Stimulated activated CD4-positive, alpha-beta T cell treated with anti-CD3 and anti-CD28 coated beads, Interleukin-1b, Interleukin-23, amount 100 ng/mL, for 1 hour (primary cell): ENCODE data around the gene NCF2.

Experiments
- DNase-seq, 2 donors: peaks; one replicate each; pipeline ENCODE4 v3.0.0-alpha.2; 2020; ENCODE audit warnings: low read depth in 2 of 2

The NCF2 gene

GRCh38 chr1:183552891-183553290, 37.4 kb downstream of the NCF2 start:
- DNase-seq, result no peak

- no peak for DNase-seq
Measured at GRCh38 chr1:183552441-183552840, 37.8 kb downstream of the NCF2 start.

DNA sequence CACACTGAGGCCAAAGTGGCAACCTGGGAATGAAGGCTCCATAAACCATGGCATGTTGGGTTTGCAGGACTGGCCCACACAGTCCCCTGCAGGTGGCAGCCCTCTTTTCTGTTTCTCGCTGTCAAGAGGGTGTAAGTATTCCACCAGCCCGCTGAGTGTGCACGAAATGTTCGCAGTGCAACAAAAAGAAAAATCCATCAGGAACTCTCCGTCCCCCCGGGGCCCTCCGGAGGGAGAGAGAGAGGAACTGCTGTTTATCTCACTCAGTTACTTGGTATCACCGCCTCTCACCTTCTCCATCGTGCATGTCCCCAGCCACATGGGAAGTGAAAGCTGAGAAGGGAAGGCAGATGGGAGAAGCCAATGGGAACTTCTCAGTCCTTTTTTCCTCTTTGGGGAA, 38.3 kb downstream of the NCF2 start:
- DNase-seq, result no peak

DNA sequence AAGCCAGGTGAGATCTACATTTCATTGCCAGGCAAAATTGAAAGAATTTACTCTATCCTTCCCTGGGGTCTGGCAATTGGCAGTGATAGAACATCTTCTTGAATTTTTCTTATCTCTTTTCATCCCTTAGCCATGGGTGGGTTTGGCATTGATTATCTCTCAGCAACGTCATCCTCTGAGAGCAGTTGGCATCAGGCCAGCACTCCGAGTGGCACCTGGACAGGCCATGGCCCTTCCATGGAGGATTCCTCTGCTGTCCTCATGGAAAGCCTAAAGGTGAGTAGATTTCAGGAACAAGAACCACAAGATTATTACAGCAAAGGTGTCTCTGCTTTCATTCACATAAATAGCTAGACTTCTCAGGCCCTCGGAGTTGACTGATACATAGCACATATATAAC, 39.3 kb downstream of the NCF2 start:
- no peak for DNase-seq

- DNase-seq, result no peak
Measured at GRCh38 chr1:183548116-183548515, 42.1 kb downstream of the NCF2 start.

DNA sequence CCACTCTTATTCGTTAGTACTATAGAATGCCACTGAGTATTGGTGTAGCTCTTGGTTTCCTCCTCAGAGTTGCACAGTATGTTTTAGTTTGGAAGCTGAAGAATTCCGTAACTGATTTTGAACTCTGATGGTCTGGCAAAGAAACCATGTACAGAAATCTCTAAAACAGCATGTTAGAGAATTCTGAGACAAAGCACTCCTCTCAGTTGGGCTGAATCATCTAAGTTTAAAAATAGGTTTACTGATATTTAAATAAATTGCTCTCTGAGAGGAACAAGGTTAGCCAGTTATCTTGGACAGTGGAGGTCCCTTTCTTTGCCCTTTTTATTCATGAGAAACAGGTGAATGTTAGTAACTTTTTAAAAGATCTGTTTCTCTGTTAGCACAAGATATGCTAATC, 43.8 kb downstream of the NCF2 start:
- DNase-seq, result no peak

- DNase-seq, result no peak
Measured at GRCh38 chr1:183544598-183545297, 45.5 kb downstream of the NCF2 start.

DNA sequence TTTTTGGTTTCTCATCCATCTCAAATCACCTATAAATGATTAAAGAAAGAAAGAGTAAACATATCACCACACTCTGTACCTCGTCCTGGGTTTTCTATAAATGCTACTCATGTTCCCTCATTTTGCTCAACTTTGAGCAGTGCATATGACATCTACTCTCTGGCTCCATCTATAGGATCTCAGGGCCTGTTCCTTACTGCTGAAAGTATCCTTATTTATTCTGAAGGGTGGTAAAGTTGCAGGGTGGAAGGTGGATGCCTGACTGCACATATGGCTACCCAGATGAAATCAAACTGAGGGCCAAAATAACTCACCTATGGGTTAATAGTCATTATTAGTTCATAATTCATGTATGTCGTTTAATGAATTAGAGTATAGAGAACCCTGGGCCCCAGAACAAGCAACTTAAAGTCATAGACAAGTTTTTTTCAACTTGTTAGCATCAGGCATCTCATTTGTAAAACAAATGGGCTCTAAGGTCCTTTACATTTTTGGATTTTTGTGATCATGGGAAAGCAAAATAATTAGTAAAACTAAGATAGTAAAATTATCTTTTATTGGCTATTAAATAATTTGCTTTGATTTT, 46.5 kb downstream of the NCF2 start:
- no peak for DNase-seq

DNA sequence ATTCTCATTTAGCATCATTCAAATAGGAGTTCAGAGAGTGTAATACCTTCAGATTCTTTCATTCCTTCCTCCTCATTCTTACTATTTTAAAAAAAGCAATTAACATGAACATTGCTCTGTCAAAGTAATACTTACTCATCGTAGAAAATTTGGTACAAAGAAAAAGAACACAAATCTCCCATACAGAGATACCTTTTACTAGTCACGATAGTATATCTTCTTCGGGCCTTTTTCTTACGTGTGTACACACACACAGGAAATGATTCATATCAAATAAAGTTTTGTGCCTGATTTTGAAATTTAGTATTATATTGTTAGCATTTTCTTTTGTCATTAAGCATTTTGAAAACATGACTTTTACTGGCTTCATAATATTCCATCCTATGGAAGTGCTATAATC, 52.9 kb downstream of the NCF2 start:
- DNase-seq, result no peak

DNA sequence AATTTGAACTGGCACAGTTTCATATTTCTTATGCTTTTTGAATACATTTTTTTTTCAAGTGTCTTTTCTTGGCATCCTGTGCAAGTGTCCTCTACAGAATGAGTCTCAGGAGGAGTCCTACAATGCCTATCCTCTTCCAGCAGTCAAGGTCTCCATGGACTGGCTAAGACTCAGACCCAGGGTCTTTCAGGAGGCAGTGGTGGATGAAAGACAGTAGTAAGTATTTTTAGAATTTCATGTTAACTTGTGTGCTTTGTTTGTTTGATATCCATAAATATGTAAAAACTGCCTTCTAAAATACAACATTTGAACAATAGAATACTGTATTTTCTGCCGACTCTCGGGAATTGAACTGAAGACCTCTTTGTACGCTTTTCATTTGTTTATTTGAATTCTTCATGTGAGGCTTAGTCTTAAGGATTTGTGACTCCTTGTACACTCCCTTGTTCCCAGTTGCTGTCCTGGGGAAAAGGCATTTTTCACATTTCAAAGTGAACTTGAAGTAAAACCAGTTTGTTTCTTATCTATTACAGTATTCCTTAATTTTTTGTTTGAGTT, 56.6 kb downstream of the NCF2 start:
- no peak for DNase-seq

DNA sequence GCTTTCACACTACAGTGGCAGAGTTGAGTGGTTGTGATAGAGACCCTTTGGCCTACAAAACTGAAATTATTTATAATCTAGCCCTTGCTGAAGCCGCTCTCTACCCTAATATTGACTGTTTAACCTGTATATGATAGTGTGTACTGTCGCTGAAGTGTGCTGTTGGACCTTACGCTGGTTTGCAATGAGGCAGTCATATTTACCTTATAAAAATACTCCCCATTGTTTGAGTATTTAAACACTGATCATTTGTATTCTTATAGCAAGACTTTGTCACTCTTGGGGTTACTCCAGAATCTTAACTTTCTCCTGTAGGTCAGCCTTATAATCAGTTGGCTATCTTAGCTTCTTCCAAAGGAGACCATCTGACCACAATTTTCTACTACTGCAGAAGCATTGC, 61.7 kb downstream of the NCF2 start:
- no peak for DNase-seq

DNA sequence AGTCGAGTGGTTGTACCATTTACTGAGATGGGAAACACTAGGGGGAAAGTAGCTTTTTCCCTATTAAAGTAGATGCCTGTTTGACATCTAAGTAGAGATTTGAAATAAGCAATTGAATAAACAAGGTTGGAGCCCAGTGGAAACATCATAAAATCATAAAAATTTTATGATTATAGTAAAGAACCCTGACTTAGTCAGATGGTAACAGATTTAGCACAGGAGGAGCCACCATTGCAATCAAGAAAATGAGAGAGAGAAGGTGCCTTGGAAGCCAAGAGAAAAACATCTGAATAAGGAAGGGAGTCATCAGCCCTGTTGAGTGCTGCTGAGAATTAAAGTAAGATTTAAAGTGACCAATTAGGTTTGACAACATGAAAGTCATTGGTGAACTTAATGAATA, 68.2 kb downstream of the NCF2 start:
- DNase-seq, result no peak

GRCh38 chr1:183520379-183520778, 69.9 kb downstream of the NCF2 start:
- no peak for DNase-seq

DNA sequence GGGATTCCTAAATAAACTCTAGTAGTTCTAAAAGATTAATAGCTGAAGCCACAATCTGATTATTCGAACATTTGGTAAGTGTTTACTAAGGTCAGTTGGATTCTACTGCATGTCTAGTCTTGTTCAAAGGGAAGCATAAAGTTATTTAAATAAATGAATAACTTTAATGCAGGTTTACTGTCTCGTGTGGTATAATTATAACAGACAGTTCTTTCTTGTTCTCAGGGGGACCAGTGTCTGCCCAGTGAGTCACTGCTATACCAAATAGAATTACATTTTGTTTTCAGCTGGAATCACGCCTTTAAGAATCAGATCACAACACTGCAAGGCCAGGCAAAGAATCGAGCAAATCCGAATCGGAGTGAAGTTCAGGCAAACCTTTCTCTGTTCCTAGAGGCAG, 72.9 kb downstream of the NCF2 start:
- DNase-seq, result no peak

DNA sequence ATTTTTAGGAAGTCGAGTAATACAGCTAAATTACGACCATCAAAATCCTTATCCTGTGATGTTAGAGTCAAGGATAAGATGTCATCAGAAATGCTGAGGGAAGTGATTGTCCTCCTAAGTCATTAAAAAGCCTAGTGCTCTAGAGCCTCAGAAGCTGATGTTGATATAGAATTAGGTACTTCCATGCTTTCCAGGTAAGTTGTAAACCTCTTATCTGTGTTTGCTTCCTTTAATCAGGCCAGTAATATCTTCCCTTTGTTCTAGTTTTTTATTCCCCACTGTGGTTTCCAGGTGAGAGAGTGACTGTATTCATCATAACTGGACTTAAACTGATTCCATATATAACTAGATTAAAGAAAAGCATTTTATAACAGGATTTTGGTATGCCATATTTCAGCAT, 73.5 kb downstream of the NCF2 start:
- no peak for DNase-seq

DNA sequence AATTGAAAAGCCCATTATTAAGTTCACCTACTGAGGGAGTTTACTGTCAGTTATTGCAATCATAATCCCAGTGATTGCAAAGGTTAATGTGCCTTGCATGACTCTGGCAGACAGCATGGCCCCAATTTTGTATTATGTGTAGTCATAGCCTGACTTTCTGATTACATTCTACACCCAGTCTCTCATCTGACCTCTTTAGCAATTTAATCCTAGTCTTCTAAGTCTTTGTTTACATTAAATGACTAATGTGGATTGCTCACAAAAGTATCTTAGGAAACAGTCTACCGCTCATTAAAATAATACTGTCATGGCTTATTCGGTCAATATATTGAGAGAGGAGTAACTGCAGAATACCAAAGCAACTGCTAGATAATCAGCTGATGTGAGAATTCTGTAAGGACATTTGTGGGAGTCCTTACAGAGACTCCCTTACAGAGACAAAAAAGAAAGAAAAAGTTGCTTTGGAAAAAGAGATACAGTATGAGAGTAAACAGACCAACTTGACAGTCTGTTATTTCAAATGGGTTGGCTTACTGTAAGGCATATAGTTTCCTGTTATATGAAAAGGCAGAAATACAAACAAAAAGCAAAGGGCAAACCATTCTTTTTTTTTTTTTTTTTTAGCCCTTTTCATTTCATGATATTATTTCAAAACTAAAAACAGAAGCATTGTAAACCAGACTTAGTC, 75.1 kb downstream of the NCF2 start:
- DNase-seq, result no peak

DNA sequence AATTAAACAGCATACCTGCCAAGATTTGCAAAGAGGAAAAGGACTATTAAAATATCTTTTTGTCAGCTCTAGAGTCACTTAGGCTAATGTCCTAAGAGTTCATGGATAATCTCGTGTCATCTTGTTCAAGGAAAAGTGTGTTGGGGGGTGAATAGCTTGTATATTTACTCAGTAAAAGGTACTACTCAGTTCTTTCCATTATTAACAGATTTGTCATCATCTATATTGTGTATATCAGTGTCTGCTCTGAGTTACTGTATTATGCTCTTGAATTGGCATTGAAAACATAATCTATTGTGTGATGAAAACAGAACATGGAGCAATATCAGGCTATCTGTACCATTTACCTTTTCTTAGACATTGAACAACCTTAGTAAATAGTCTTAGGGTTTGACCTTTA, 76.0 kb downstream of the NCF2 start:
- DNase-seq, result no peak

GRCh38 chr1:183512450-183512849, 77.8 kb downstream of the NCF2 start:
- DNase-seq, result no peak

GRCh38 chr1:183508694-183509093, 81.6 kb downstream of the NCF2 start:
- no peak for DNase-seq

GRCh38 chr1:183506561-183506960, 83.7 kb downstream of the NCF2 start:
- DNase-seq, result no peak
